CD4-positive, alpha-beta memory T cell (primary cell): ENCODE data around the gene IFT122. TPM values are rescaled to one million over a fixed set of nuclear protein-coding genes. Genes with fewer than 3 reads are reported as not detected.
A peak's percentile ranks its signal among the peaks of the same experiment; 100 is the strongest.
"Not testable (repeated sequence)": the region's sequence is repeated elsewhere in the genome, so short reads cannot be mapped to it uniquely, and the experiment has no call there.

ENCODE experiments used
- CTCF ChIA-PET: fragments of 350-600 bp; sonication (Branson Sonifier 250); formaldehyde crosslinking; loops from one replicate; lab custom pipeline; 2021; ENCODE audit warnings: inconsistent platforms; ENCODE audit not compliant: partially characterized antibody; lab: Charles Lee
- POLR2A ChIA-PET: fragments of 350-600 bp; sonication (Branson Sonifier 250); formaldehyde crosslinking; loops from one replicate; lab custom pipeline; 2021; ENCODE audit not compliant: partially characterized antibody; lab: Charles Lee
- DNase-seq, 5 donors: peaks; one replicate each; pipeline versions ENCODE4 v3.0.0 to v3.0.0-alpha.2; 2020 to 2022; ENCODE audit warnings: mixed read lengths in 1 of 5
- H3K27ac ChIP-seq: one replicate; pipeline ENCODE4 v1.7.0; 2013; ENCODE audit warnings: low read depth, low read length
- H3K27me3 ChIP-seq: 2 replicates; pipeline ENCODE4 v1.7.0; 2013; ENCODE audit warnings: mild to moderate bottlenecking, low read length, moderate library complexity; ENCODE audit not compliant: insufficient read depth
- H3K36me3 ChIP-seq: 2 replicates; pipeline ENCODE4 v1.7.0; 2013; ENCODE audit warnings: mild to moderate bottlenecking, low read length, moderate library complexity; ENCODE audit not compliant: insufficient read depth
- H3K4me1 ChIP-seq: 2 replicates; pipeline ENCODE4 v1.7.0; 2013; ENCODE audit warnings: mild to moderate bottlenecking, low read length, moderate library complexity; ENCODE audit not compliant: insufficient read depth
- H3K4me3 ChIP-seq, 2 donors: one replicate each; pipeline ENCODE4 v1.7.0; 2013; ENCODE audit warnings: low read length in 2 of 2, mild to moderate bottlenecking in 1 of 2
- H3K9me3 ChIP-seq, 2 donors: one replicate each; pipeline ENCODE4 v1.7.0; 2013; ENCODE audit warnings: low read length in 2 of 2, control low read depth in 1 of 2; ENCODE audit not compliant: control insufficient read depth in 1 of 2
- H3K27ac Mint-ChIP-seq, 7 donors: one replicate each; pipeline ENCODE4 v1.8.0; 2020 to 2021; ENCODE audit warnings: mixed read lengths in 7 of 7, mild to moderate bottlenecking in 6 of 7, inconsistent platforms in 3 of 7, moderate library complexity in 3 of 7
- H3K27me3 Mint-ChIP-seq, 2 donors: one replicate each; pipeline ENCODE4 v1.8.0; 2020 to 2021; ENCODE audit warnings: mixed read lengths in 2 of 2
- H3K36me3 Mint-ChIP-seq, 2 donors: one replicate each; pipeline ENCODE4 v1.8.0; 2020 to 2021; ENCODE audit warnings: mixed read lengths in 2 of 2, inconsistent platforms in 1 of 2, mild to moderate bottlenecking in 1 of 2
- H3K4me1 Mint-ChIP-seq, 4 donors: one replicate each; pipeline ENCODE4 v1.8.0; 2020 to 2021; ENCODE audit warnings: mixed read lengths in 4 of 4, mild to moderate bottlenecking in 1 of 4
- H3K4me3 Mint-ChIP-seq, 8 donors: one replicate each; pipeline ENCODE4 v1.8.0; 2020 to 2021; ENCODE audit warnings: mixed read lengths in 8 of 8, mild to moderate bottlenecking in 7 of 8, moderate library complexity in 6 of 8, inconsistent platforms in 3 of 8
- H3K9me3 Mint-ChIP-seq, 8 donors: one replicate each; pipeline ENCODE4 v1.8.0; 2020 to 2021; ENCODE audit warnings: mixed read lengths in 8 of 8, mild to moderate bottlenecking in 5 of 8, inconsistent platforms in 3 of 8, moderate library complexity in 1 of 8
- intact Hi-C: fragments of 100-400 bp; cut with micrococcal nuclease; formaldehyde crosslinking; loops from one replicate; pipeline ENCODE4 v1.15.1; 2023
- polyA plus RNA-seq, 2 donors: library from polyadenylated mRNA; unstranded; fragments of 300-500 nt; fragmentation: Illumina TruSeq; gene quantifications; one replicate each; pipeline ENCODE4 v1.2.3, GENCODE V29; 2021
- total RNA-seq, 2 experiments: library from RNA; stranded (reverse); gene quantifications; one replicate each; pipeline ENCODE4 v1.2.3, GENCODE V29; 2021

IFT122 gene
- total and polyA plus RNA-seq, 4 experiments from 2014 or later: 5.3 to 21.8 (median 12.9) TPM

GRCh38 chr3:129486664-129487035 lies 46.6 kb downstream of the IFT122 start:
- H3K27me3 ChIP-seq: no peaks in the 10 kb centered on the region
- Mint-ChIP-seq H3K9me3 (peaks cover 0 to 3% (median 0%) of the 10 kb centered on the region in 8 donors), H3K27me3 (no peaks in the 10 kb centered on the region), H3K4me3 (no peak overlapping the region), H3K27ac (peak overlapping the region in 1 of 7 donors; percentile 5), H3K4me1 (peaks cover 6 to 18% (median 8%) of the 10 kb centered on the region in 4 donors), H3K36me3 (peaks cover 12 to 15% of the 10 kb centered on the region in 2 donors)
- intact Hi-C loops: no loop called here
- no peak overlapping the region for H3K4me3 ChIP-seq
- no peak overlapping the region for H3K27ac ChIP-seq
- DNase-seq: no peak
- ChIA-PET POLR2A (no interaction called here), CTCF (interaction anchor here (1.0 to 9.5 kb wide), 3 partner anchors 33 to 341 kb away, joined by 3 to 169 read pairs (median 3); no protein-coding TSS in a partner anchor)
- peaks cover 9% of the 10 kb centered on the region for H3K4me1 ChIP-seq
- no peaks in the 10 kb centered on the region for H3K36me3 ChIP-seq
- no peaks in the 10 kb centered on the region for H3K9me3 ChIP-seq

DNA sequence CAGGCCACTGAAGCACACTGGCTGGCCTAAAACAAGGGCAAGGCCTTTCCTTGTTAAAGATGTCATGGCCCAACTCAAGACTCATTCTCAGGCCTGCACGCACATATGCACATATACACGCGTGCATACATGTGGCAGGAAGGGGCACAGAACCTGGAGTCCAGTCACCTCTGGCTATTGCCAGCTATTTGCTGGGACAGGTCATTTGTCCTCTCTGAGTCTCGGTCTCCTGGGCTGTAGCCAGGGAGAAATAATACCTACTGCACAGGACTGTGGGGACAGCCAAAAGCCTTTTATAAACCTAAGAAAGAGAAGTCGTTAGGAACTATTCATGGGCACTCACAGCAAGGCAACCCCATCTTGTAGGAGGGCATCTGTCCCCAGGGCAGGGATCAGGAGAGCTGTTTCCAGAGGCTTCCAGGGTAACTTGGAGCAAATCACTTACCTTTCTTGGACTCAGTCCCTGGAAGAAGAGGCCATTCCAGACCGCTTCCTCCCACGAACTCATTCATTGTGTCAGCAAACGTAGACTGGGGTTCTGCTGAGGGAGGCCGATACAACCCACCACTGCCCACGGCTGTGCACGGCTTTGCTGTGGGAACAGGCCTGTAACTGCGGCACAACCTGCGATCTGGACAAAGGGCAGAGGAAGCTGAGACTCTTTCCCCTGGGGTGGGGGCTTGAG lies 47.3 kb downstream of the IFT122 start:
- ChIA-PET CTCF (interaction anchor here (1.0 to 9.5 kb wide), 3 partner anchors 33 to 340 kb away, joined by 3 to 169 read pairs (median 3); no protein-coding TSS in a partner anchor), POLR2A (no interaction called here)

GRCh38 chr3:129487868-129488335 lies 47.9 kb downstream of the IFT122 start:
- H3K27me3 Mint-ChIP-seq, H3K27ac ChIP-seq, H3K27me3 ChIP-seq, POLR2A ChIA-PET, H3K4me3 ChIP-seq, H3K27ac Mint-ChIP-seq, H3K4me1 Mint-ChIP-seq, intact Hi-C loops, DNase-seq, H3K9me3 ChIP-seq, H3K9me3 Mint-ChIP-seq, H3K4me1 ChIP-seq, H3K36me3 ChIP-seq, H3K4me3 Mint-ChIP-seq: not testable (repeated sequence)
- CTCF ChIA-PET: interaction anchor here (5.5 to 9.5 kb wide), 2 partner anchors 105 to 339 kb away, joined by 23 to 169 read pairs; no protein-coding TSS in a partner anchor
- peaks cover 11 to 18% of the 10 kb centered on the region in 2 donors for H3K36me3 Mint-ChIP-seq

More for the DNA sequence above, 47.3 kb downstream of the IFT122 start:
- Mint-ChIP-seq H3K27me3 (no peaks in the 10 kb centered on the region), H3K9me3 (no peaks in the 10 kb centered on the region), H3K36me3 (peaks cover 11 to 17% of the 10 kb centered on the region in 2 donors), H3K4me3 (no peak overlapping the region), H3K27ac (peak overlapping the region in 1 of 7 donors; percentile 52), H3K4me1 (peaks cover 0 to 11% (median 2%) of the 10 kb centered on the region in 4 donors)
- Histone ChIP-seq H3K36me3 (no peaks in the 10 kb centered on the region), H3K27ac (no peak overlapping the region), H3K9me3 (no peaks in the 10 kb centered on the region), H3K4me3 (no peak overlapping the region), H3K27me3 (no peaks in the 10 kb centered on the region), H3K4me1 (peaks cover 2% of the 10 kb centered on the region)
- intact Hi-C loops: no loop called here
- DNase-seq: no peak

GRCh38 chr3:129489258-129489657 lies 49.2 kb downstream of the IFT122 start:
- H3K9me3 Mint-ChIP-seq, H3K27ac Mint-ChIP-seq, H3K27ac ChIP-seq, H3K4me3 Mint-ChIP-seq, H3K27me3 Mint-ChIP-seq, H3K4me3 ChIP-seq, intact Hi-C loops, H3K4me1 ChIP-seq, DNase-seq, H3K36me3 ChIP-seq, H3K4me1 Mint-ChIP-seq, H3K9me3 ChIP-seq, H3K27me3 ChIP-seq: not testable (repeated sequence)
- ChIA-PET CTCF (interaction anchor here (1.2 to 9.5 kb wide), 14 partner anchors 19 to 448 kb away, joined by 3 to 169 read pairs (median 12); no protein-coding TSS in a partner anchor), POLR2A (interaction anchor here (1.5 kb wide), 1 partner anchor 104 kb away, joined by 3 read pairs; no protein-coding TSS in a partner anchor)
- peaks cover 16 to 19% of the 10 kb centered on the region in 2 donors for H3K36me3 Mint-ChIP-seq

GRCh38 chr3:129490273-129490675 lies 50.2 kb downstream of the IFT122 start:
- DNase-seq: peak in 4 of 5 donors; percentile 48 to 61 (median 56)
- Histone ChIP-seq H3K36me3 (no peaks in the 10 kb centered on the region), H3K4me1 (no peaks in the 10 kb centered on the region), H3K27ac (no peak overlapping the region), H3K4me3 (no peak overlapping the region), H3K27me3 (no peaks in the 10 kb centered on the region), H3K9me3 (no peaks in the 10 kb centered on the region)
- H3K9me3 Mint-ChIP-seq: no peaks in the 10 kb centered on the region
- H3K27ac Mint-ChIP-seq: peak overlapping the region in 3 of 7 donors; percentile 30 to 55 (median 36)
- intact Hi-C loops: loop anchor here (1.0 kb wide), 5 partner anchors 118 to 444 kb away; no protein-coding TSS in a partner anchor
- ChIA-PET POLR2A (interaction anchor here (0.5 to 1.7 kb wide), 7 partner anchors 86 to 339 kb away, joined by 3 to 15 read pairs (median 4); no protein-coding TSS in a partner anchor), CTCF (interaction anchor here (0.6 to 9.5 kb wide), 52 partner anchors 10 to 463 kb away, joined by 3 to 169 read pairs (median 5); partner anchors contain the start of genes IFT122 and MBD4)
- H3K27me3 Mint-ChIP-seq: no peaks in the 10 kb centered on the region
- H3K4me3 Mint-ChIP-seq: no peak overlapping the region
- peaks cover 0 to 4% (median 0%) of the 10 kb centered on the region in 4 donors for H3K4me1 Mint-ChIP-seq
- peaks cover 19 to 22% of the 10 kb centered on the region in 2 donors for H3K36me3 Mint-ChIP-seq

DNA sequence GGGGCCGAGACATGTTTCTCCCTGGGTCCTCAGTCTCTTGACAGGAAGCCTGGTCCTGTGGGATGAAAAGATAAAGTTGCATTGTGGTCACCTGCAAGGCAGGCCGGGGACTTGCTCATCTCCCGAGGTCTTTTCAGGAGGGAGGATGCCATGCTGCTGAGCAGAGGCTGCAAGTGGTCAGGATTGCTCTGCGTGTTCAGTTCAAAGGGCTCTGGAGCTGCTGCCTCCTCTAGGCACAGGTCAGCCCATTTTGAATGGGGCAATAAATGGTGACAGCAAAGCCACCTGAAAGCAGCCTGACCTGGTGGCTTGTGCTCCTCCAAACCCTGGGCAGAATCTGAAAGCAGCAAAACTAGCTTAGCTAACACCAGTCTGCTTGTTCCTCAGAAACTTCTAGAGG lies 51.1 kb downstream of the IFT122 start:
- H3K4me1 Mint-ChIP-seq, H3K27me3 ChIP-seq, H3K4me1 ChIP-seq, intact Hi-C loops, H3K27me3 Mint-ChIP-seq, H3K27ac ChIP-seq, H3K4me3 ChIP-seq, H3K36me3 ChIP-seq, DNase-seq, H3K4me3 Mint-ChIP-seq, H3K9me3 Mint-ChIP-seq, H3K9me3 ChIP-seq: not testable (repeated sequence)
- POLR2A ChIA-PET: interaction anchor here (1.7 kb wide), 2 partner anchors 114 to 136 kb away, joined by 5 to 7 read pairs; no protein-coding TSS in a partner anchor
- Mint-ChIP-seq H3K36me3 (peaks cover 19 to 22% of the 10 kb centered on the region in 2 donors), H3K27ac (peak overlapping the region in 2 of 7 donors; percentile 30 to 55)
- CTCF ChIA-PET: interaction anchor here (0.9 to 9.5 kb wide), 25 partner anchors 10 to 462 kb away, joined by 3 to 169 read pairs (median 7); partner anchors contain the start of genes IFT122 and MBD4

- Histone ChIP-seq H3K36me3 (no peaks in the 10 kb centered on the region), H3K9me3 (no peaks in the 10 kb centered on the region), H3K27me3 (no peaks in the 10 kb centered on the region), H3K4me3 (no peak overlapping the region), H3K27ac (no peak overlapping the region), H3K4me1 (no peaks in the 10 kb centered on the region)
- Mint-ChIP-seq H3K36me3 (peaks cover 21 to 24% of the 10 kb centered on the region in 2 donors), H3K4me3 (no peak overlapping the region), H3K9me3 (no peaks in the 10 kb centered on the region), H3K27ac (peak overlapping the region in 2 of 7 donors; percentile 52 to 84), H3K27me3 (no peaks in the 10 kb centered on the region), H3K4me1 (peaks cover 0 to 4% (median 0%) of the 10 kb centered on the region in 4 donors)
- ChIA-PET POLR2A (interaction anchor here (0.6 kb wide), 1 partner anchor 348 kb away, joined by 3 read pairs; no protein-coding TSS in a partner anchor), CTCF (interaction anchor here (0.5 to 9.5 kb wide), 11 partner anchors 10 to 443 kb away, joined by 3 to 169 read pairs (median 6); partner anchors contain the start of gene PLXND1)
- no peak for DNase-seq
- intact Hi-C loops: no loop called here
Observed at GRCh38 chr3:129491794-129492193, 51.8 kb downstream of the IFT122 start.
